Ovary (tissue), 9 donors: ENCODE results near the gene FYN. TPM values are rescaled to one million over a fixed set of nuclear protein-coding genes. Genes with fewer than 3 reads are reported as not detected.

Source experiments
- DNase-seq, 5 donors: peaks; one replicate each; pipeline ENCODE4 v3.0.0-alpha.2; 2019 to 2020
- H3K27ac ChIP-seq, 2 donors: fragments of 200-600 bp; one replicate each; pipeline versions ENCODE4 v1.5.1 to v1.8.0; 2019 to 2022
- H3K27me3 ChIP-seq: fragments of 200-600 bp; one replicate; pipeline ENCODE4 v1.8.0; 2022
- H3K36me3 ChIP-seq: fragments of 200-600 bp; sonication (generic); one replicate; pipeline ENCODE4 v1.5.1; 2019
- H3K4me1 ChIP-seq: one replicate; pipeline ENCODE4 v1.8.1; 2013; ENCODE audit warnings: mild to moderate bottlenecking, moderate library complexity; ENCODE audit not compliant: insufficient read depth
- H3K4me3 ChIP-seq: fragments of 200-600 bp; sonication (generic); one replicate; pipeline ENCODE4 v1.5.1; 2017
- H3K9me3 ChIP-seq, 2 donors: fragments of 200-600 bp in 1 of 2; sonication (generic) in 1 of 2; one replicate each; pipeline versions ENCODE4 v1.5.1 to v1.8.1; 2013 to 2019; ENCODE audit warnings: mild to moderate bottlenecking in 1 of 2, moderate library complexity in 1 of 2
- CTCF ChIP-seq, 3 donors: fragments of 450-650 bp in 2 of 3; fragments of 200-600 bp in 1 of 3; IDR thresholded peaks; one replicate each; pipeline versions ENCODE4 v1.5.1 to v1.8.0; 2016 to 2022; ENCODE audit warnings: antibody characterized with exemption in 3 of 3, mild to moderate bottlenecking in 1 of 3
- EP300 ChIP-seq: sonication (generic); formaldehyde crosslinking; IDR thresholded peaks from one replicate; pipeline ENCODE4 v1.6.1; 2017; ENCODE audit warnings: antibody characterized with exemption
- POLR2A ChIP-seq: fragments of 450-650 bp; IDR thresholded peaks from one replicate; pipeline ENCODE4 v1.6.1; 2017; ENCODE audit warnings: antibody characterized with exemption, mild to moderate bottlenecking, moderate library complexity
- WGBS, 3 donors: extraction: QIAGEN DNeasy Blood & Tissue Kit in 1 of 3; methylation state at CpG; one replicate each; pipeline versions ENCODE4 v1.1.5 to v1.1.7; 2013 to 2017; 5-methylcytosine and 5-hydroxymethylcytosine counted together
- intact Hi-C, 4 donors: fragments of 100-400 bp; cut with DNase I; formaldehyde crosslinking; loops; one replicate each; pipeline versions ENCODE4 v1.11.0 to v1.15.1; 2022 to 2023
- polyA plus RNA-seq, 2 donors: library from polyadenylated mRNA; stranded (reverse); fragments of 200-250 nt in 1 of 2; fragments of 350-450 nt in 1 of 2; fragmentation: Illumina TruSeq in 1 of 2; extraction: RNeasy Lipid Tissue Mini Kit (QIAGEN cat#74804) in 1 of 2; gene quantifications; one replicate each; pipeline ENCODE4 v1.2.3, GENCODE V29; 2013 to 2014
- total RNA-seq, 7 donors: library from RNA; depleted of rRNA in 2 of 7; stranded (reverse); fragments of >200 nt in 2 of 7; fragmentation: NEBNext Ultra II Directional in 3 of 7; extraction: Animal tissue kit (Norgen Biotek cat#: 25700) in 3 of 7; gene quantifications; one replicate each; pipeline versions ENCODE4 v1.1.0 to v1.2.4, GENCODE V29; 2016 to 2023
- donor health status: DM: no; HTN: no; CAD: no; lungs with moderate emphysema.
- donor health status: DM: no; HTN: no; CAD: no.
- donor health status: Bipolar disorder and iron deficiency.
- donor health status: DM: yes; HTN: yes; CAD: no.
- donor health status: DM: no; HTN: no; CAD: no.
- donor health status: DM: yes; HTN: yes; CAD: no.

FYN gene
- total and polyA plus RNA-seq, 9 donors, result 37.2 to 116 (median 72.7) TPM

DNA sequence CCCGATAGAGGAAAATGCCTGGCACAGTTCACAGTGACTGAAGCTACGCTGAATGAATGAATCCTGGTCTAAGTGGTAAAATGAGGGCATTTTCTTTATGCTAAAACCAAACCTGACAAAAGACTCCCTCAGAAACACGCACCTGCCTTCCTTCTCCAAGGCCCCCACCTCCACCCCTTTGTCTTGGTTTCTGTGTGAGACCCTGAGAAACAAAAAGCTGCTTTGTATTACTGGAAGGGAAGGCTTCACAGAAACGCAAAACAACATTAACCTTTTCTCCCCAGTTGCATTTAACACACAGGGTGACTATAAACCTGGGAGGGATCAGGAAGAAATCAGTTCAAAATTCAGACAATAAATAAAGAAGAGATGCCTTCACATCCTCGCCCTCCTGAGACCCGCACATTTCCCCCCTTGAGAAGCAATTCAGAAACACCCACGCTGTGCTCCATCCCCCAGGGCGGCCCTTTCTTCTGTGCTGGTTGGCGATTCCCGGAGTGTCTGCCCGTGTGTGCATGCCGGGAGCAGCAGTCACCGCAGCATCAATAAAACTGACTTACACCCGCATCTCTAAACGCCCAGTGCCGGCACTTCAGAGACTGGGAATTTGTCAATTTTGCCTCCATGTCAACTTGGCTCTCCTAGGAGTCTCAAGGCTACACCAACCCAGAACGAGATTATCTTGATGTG is 200.3 kb downstream of the FYN start:
- Histone ChIP-seq H3K27me3 (no peaks in the 10 kb centered on the region), H3K27ac (no peak overlapping the region), H3K4me3 (no peak overlapping the region), H3K9me3 (no peaks in the 10 kb centered on the region), H3K4me1 (no peaks in the 10 kb centered on the region), H3K36me3 (no peaks in the 10 kb centered on the region)
- 81 to 89% (median 88%) methylated on average over 17 of the region's 17 CpGs for WGBS, 3 donors
- intact Hi-C loops, result no loop called here
- TF ChIP-seq EP300, result no peak
- no peak for TF ChIP-seq POLR2A
- TF ChIP-seq CTCF (IDR thresholded peaks at IDR 0.05), result no peak
- DNase-seq, result no peak

GRCh38 chr6:111669326-111669725 is 203.9 kb downstream of the FYN start:
- Histone ChIP-seq H3K4me1 (peaks cover 4% of the 10 kb centered on the region), H3K27ac (no peak overlapping the region), H3K4me3 (no peak overlapping the region), H3K27me3 (no peaks in the 10 kb centered on the region), H3K36me3 (no peaks in the 10 kb centered on the region), H3K9me3 (no peaks in the 10 kb centered on the region)
- TF ChIP-seq POLR2A, result no peak
- TF ChIP-seq CTCF (IDR thresholded peaks at IDR 0.05), result no peak
- no peak for TF ChIP-seq EP300
- no peak for DNase-seq
- intact Hi-C loops, result loop anchor here in 1 of 4 donors (10.0 kb wide), 1 partner anchor 585 kb away; the partner anchor contains the start of gene SLC16A10
- 73 to 99% (median 96%) methylated on average over 4 of the region's 4 CpGs for WGBS, 3 donors

DNA sequence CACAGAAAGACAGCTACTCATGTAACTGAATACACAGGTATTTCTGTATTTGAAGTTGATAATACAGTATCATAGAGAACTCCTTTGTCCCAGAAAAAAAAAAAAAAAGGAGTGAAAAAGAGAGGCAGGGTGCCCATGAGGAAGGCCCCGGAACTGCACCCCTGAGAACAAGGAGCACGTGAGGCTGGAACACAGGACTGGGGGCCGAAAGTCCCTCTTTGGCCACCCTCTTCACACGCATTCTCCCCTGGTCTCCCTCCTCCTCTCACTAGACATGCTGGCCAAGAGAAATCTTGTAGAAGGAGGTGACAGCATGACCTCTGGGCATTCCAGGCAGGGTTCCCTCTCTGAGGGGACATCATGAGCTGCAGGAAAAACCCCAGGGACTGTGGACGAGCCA is 204.8 kb downstream of the FYN start:
- no peak for DNase-seq
- no peak overlapping the region for H3K27ac ChIP-seq
- TF ChIP-seq CTCF (IDR thresholded peaks at IDR 0.05) (no peak), EP300 (no peak), POLR2A (no peak)
- H3K27me3 ChIP-seq, result no peaks in the 10 kb centered on the region
- WGBS, 3 donors, result 74 to 86% (median 83%) methylated on average over 5 of the region's 5 CpGs
- H3K4me1 ChIP-seq, result peaks cover 7% of the 10 kb centered on the region
- no peaks in the 10 kb centered on the region for H3K9me3 ChIP-seq
- intact Hi-C loops, result loop anchor here in 1 of 4 donors (10.0 kb wide), 1 partner anchor 584 kb away; the partner anchor contains the start of gene SLC16A10
- no peaks in the 10 kb centered on the region for H3K36me3 ChIP-seq
- no peak overlapping the region for H3K4me3 ChIP-seq

DNA sequence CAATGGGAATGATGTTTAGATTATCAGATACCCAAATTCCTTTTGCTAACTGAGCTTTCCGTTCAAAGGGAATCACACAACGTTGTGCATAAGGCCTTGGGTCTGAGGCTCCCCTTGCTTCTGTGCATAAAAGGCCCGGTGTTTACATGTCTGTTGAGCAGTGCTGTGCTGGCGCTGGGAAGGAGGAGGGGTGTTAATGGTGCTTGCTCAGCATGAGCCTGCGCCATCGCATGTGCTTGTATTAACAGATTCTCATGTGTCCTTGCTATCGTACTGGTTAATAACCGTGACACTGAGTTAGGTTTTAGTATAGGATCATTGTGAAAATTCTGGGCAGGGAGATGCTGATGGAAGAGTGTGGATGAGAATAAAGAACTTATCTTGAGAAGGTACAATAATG is 205.3 kb downstream of the FYN start:
- intact Hi-C loops, result loop anchor here in 1 of 4 donors (10.0 kb wide), 1 partner anchor 583 kb away; the partner anchor contains the start of gene SLC16A10
- Histone ChIP-seq H3K36me3 (no peaks in the 10 kb centered on the region), H3K4me1 (peaks cover 10% of the 10 kb centered on the region), H3K27me3 (no peaks in the 10 kb centered on the region), H3K9me3 (no peaks in the 10 kb centered on the region), H3K4me3 (no peak overlapping the region), H3K27ac (no peak overlapping the region)
- no peak for TF ChIP-seq POLR2A
- no peak for TF ChIP-seq CTCF (IDR thresholded peaks at IDR 0.05)
- no peak for TF ChIP-seq EP300
- WGBS, 3 donors, result 86 to 88% (median 87%) methylated on average over 8 of the region's 8 CpGs
- no peak for DNase-seq
